Upper lobe of left lung (tissue), 6 donors: Measurements from ENCODE around the gene PRAC2. TPM values are rescaled to one million over a fixed set of nuclear protein-coding genes. Genes with fewer than 3 reads are reported as not detected.

Experiments used
- ATAC-seq, 2 donors: fragments of 200-7000 bp; cut with Tn5 transposase; one replicate each; pipeline ENCODE4 v1.9.1; 2022; ENCODE audit warnings: mild to moderate bottlenecking in 2 of 2, moderate library complexity in 2 of 2; ENCODE audit not compliant: low FRiP score in 2 of 2
- DNase-seq, 2 donors: peaks; one replicate each; pipeline ENCODE4 v3.0.0-alpha.2; 2019 to 2020
- H3K27ac ChIP-seq, 4 donors: fragments of 200-600 bp; sonication (generic); one replicate each; pipeline ENCODE4 v1.5.1; 2016 to 2019
- H3K27me3 ChIP-seq, 4 donors: fragments of 200-600 bp; sonication (generic); one replicate each; pipeline ENCODE4 v1.5.1; 2017 to 2019
- H3K36me3 ChIP-seq, 4 donors: fragments of 200-600 bp; sonication (generic); one replicate each; pipeline ENCODE4 v1.5.1; 2016 to 2019
- H3K4me1 ChIP-seq, 4 donors: fragments of 200-600 bp; sonication (generic); one replicate each; pipeline ENCODE4 v1.5.1; 2018 to 2019
- H3K4me3 ChIP-seq, 4 donors: fragments of 200-600 bp; sonication (generic); one replicate each; pipeline ENCODE4 v1.5.1; 2017 to 2019; ENCODE audit warnings: mild to moderate bottlenecking in 2 of 4, moderate library complexity in 1 of 4
- H3K9me3 ChIP-seq, 4 donors: fragments of 200-600 bp; sonication (generic); one replicate each; pipeline ENCODE4 v1.5.1; 2018 to 2019
- CTCF ChIP-seq, 6 experiments: fragments of 450-650 bp in 4 of 6; fragments of 200-600 bp in 2 of 6; sonication (generic) in 2 of 6; IDR thresholded peaks; one replicate each; pipeline ENCODE4 v1.5.1; 2016 to 2019; ENCODE audit warnings: antibody characterized with exemption in 6 of 6
- EP300 ChIP-seq, 4 donors: sonication (generic); formaldehyde crosslinking; IDR thresholded peaks; one replicate each; pipeline ENCODE4 v1.5.1; 2017; ENCODE audit warnings: antibody characterized with exemption in 4 of 4, control low read depth in 2 of 4
- POLR2A ChIP-seq, 4 donors: fragments of 450-650 bp; IDR thresholded peaks; one replicate each; pipeline ENCODE4 v1.5.1; 2016 to 2017; ENCODE audit warnings: antibody characterized with exemption in 4 of 4, mild to moderate bottlenecking in 2 of 4
- POLR2AphosphoS5 ChIP-seq, 2 donors: sonication (generic); formaldehyde crosslinking; IDR thresholded peaks; one replicate each; pipeline ENCODE4 v1.5.1; 2017; ENCODE audit warnings: antibody characterized with exemption in 2 of 2
- WGBS, 2 donors: methylation state at CpG; one replicate each; pipeline ENCODE4 v1.1.5; 2017 to 2018; 5-methylcytosine and 5-hydroxymethylcytosine counted together
- total RNA-seq, 6 donors: library from RNA; depleted of rRNA in 4 of 6; stranded (reverse); fragments of >200 nt in 4 of 6; gene quantifications; one replicate each; pipeline versions ENCODE4 v1.1.0 to v1.2.1, GENCODE V29; 2016 to 2021
- donor health status: DM: no; HTN: no; CAD: no; lungs with moderate emphysema.
- donor health status: DM: no; HTN: yes; CAD: no; lungs with severe emphysema.

Gene PRAC2
- total RNA-seq, 6 donors from 2014 or later, result not detected

GRCh38 chr17:48755356-48755755 is 32.4 kb downstream of the PRAC2 start:
- Histone ChIP-seq H3K36me3 (no peaks in the 10 kb centered on the region), H3K27me3 (peaks cover 1 to 56% (median 41%) of the 10 kb centered on the region in 4 donors), H3K27ac (no peak overlapping the region), H3K9me3 (no peaks in the 10 kb centered on the region), H3K4me3 (no peak overlapping the region), H3K4me1 (peaks cover 0 to 15% (median 8%) of the 10 kb centered on the region in 4 donors)
- DNase-seq (no peak), ATAC-seq (no peak)
- 16 to 19% methylated on average over 8 of the region's 8 CpGs for WGBS, 2 donors
- TF ChIP-seq POLR2A (IDR thresholded peaks at IDR 0.05), result no peak
- no peak for TF ChIP-seq CTCF (IDR thresholded peaks at IDR 0.05)
- no peak for TF ChIP-seq POLR2AphosphoS5 (IDR thresholded peaks at IDR 0.05)
- TF ChIP-seq EP300 (IDR thresholded peaks at IDR 0.05), result no peak

- H3K27me3 ChIP-seq, result peaks cover 1 to 41% (median 34%) of the 10 kb centered on the region in 4 donors
- no peaks in the 10 kb centered on the region for H3K9me3 ChIP-seq
- no peak overlapping the region for H3K27ac ChIP-seq
- H3K4me1 ChIP-seq, result peaks cover 0 to 15% (median 8%) of the 10 kb centered on the region in 4 donors
- no peaks in the 10 kb centered on the region for H3K36me3 ChIP-seq
- WGBS, 2 donors, result 36 to 49% methylated on average over 3 of the region's 3 CpGs
- H3K4me3 ChIP-seq, result no peak overlapping the region
- no peak for ATAC-seq
- TF ChIP-seq POLR2A (IDR thresholded peaks at IDR 0.05), result no peak
- no peak for TF ChIP-seq POLR2AphosphoS5 (IDR thresholded peaks at IDR 0.05)
- TF ChIP-seq EP300 (IDR thresholded peaks at IDR 0.05), result no peak
- no peak for TF ChIP-seq CTCF (IDR thresholded peaks at IDR 0.05)
- no peak for DNase-seq
Measured at GRCh38 chr17:48756830-48757251, 33.9 kb downstream of the PRAC2 start.

GRCh38 chr17:48757524-48757961 is 34.6 kb downstream of the PRAC2 start:
- Histone ChIP-seq H3K4me3 (no peak overlapping the region), H3K36me3 (no peaks in the 10 kb centered on the region), H3K4me1 (peaks cover 0 to 15% (median 8%) of the 10 kb centered on the region in 4 donors), H3K27ac (no peak overlapping the region), H3K9me3 (no peaks in the 10 kb centered on the region), H3K27me3 (peaks cover 0 to 34% (median 29%) of the 10 kb centered on the region in 4 donors)
- WGBS, 2 donors, result 62 to 68% methylated on average over 2 of the region's 2 CpGs
- DNase-seq, result no peak
- no peak for ATAC-seq
- TF ChIP-seq POLR2A (IDR thresholded peaks at IDR 0.05) (no peak), EP300 (IDR thresholded peaks at IDR 0.05) (no peak), POLR2AphosphoS5 (IDR thresholded peaks at IDR 0.05) (no peak), CTCF (IDR thresholded peaks at IDR 0.05) (no peak)

GRCh38 chr17:48759288-48759687 is 36.3 kb downstream of the PRAC2 start:
- no peak for ATAC-seq
- peaks cover 0 to 20% (median 16%) of the 10 kb centered on the region in 4 donors for H3K27me3 ChIP-seq
- no peak overlapping the region for H3K4me3 ChIP-seq
- TF ChIP-seq EP300 (IDR thresholded peaks at IDR 0.05), result no peak
- TF ChIP-seq CTCF (IDR thresholded peaks at IDR 0.05), result no peak
- no peak overlapping the region for H3K27ac ChIP-seq
- no peak for DNase-seq
- no peaks in the 10 kb centered on the region for H3K36me3 ChIP-seq
- no peaks in the 10 kb centered on the region for H3K9me3 ChIP-seq
- peaks cover 0 to 13% (median 6%) of the 10 kb centered on the region in 4 donors for H3K4me1 ChIP-seq

GRCh38 chr17:48760411-48760810 is 37.4 kb downstream of the PRAC2 start:
- WGBS, 2 donors, result 40 to 42% methylated on average over 4 of the region's 4 CpGs
- Histone ChIP-seq H3K4me3 (no peak overlapping the region), H3K27me3 (peaks cover 0 to 10% (median 5%) of the 10 kb centered on the region in 4 donors), H3K9me3 (no peaks in the 10 kb centered on the region), H3K4me1 (peaks cover 0 to 2% (median 0%) of the 10 kb centered on the region in 4 donors), H3K27ac (no peak overlapping the region), H3K36me3 (no peaks in the 10 kb centered on the region)
- no peak for ATAC-seq
- DNase-seq, result no peak
- no peak for TF ChIP-seq POLR2A (IDR thresholded peaks at IDR 0.05)
- TF ChIP-seq EP300 (IDR thresholded peaks at IDR 0.05), result no peak
- TF ChIP-seq POLR2AphosphoS5 (IDR thresholded peaks at IDR 0.05), result no peak
- no peak for TF ChIP-seq CTCF (IDR thresholded peaks at IDR 0.05)
